ENCODE measurements around the gene PERCC1. TPM values are rescaled to one million over a fixed set of nuclear protein-coding genes. Genes with fewer than 3 reads are reported as not detected.
A peak's percentile ranks its signal among the peaks of the same experiment; 100 is the strongest.

The PERCC1 gene
- total RNA-seq, 1 experiment from 2014 or later: not detected

DNA sequence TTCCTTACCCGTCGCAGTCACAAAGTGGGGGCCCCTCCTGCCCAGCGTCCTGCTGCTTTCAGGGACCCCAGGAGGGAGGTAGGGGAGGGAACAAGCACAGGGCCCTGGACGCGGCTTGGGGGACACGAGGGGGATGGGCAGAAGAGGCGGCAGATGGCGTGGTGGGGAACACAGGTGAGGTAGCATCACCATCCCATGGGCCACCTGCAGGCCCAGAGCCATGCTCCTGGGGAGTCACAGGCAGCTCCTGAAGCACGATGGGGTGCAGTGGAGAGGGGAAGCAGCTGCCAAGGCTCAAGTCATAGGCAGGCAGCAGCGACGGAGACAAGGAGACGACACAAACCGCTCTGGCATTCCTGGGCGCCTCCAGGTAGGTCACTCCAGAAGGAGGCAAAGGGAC lies 27.1 kb upstream of the PERCC1 start:
- no peaks in the 10 kb centered on the region for H3K27me3 Mint-ChIP-seq (ENCODE audit: low read depth)
- H3K4me3 Mint-ChIP-seq: no peak overlapping the region
- ChIA-PET CTCF (no interaction called here), POLR2A (interaction anchor here (0.6 kb wide), 1 partner anchor 8 kb away, joined by 4 read pairs; no protein-coding TSS in a partner anchor)
- TF ChIP-seq OVOL2 (CRISPR knock-in tag; IDR thresholded peaks at IDR 0.05; ENCODE audit: borderline replicate concordance) (no peak), NFYB (CRISPR knock-in tag; conservative IDR thresholded peaks at IDR 0.05; ENCODE audit: low read depth) (no peak), NFATC4 (CRISPR knock-in tag; IDR thresholded peaks at IDR 0.05) (no peak), FOXJ3 (CRISPR knock-in tag; IDR thresholded peaks at IDR 0.05; ENCODE audit: borderline replicate concordance) (no peak), FOXK1 (CRISPR knock-in tag; IDR thresholded peaks at IDR 0.05) (no peak), SMAD3 (CRISPR knock-in tag; IDR thresholded peaks at IDR 0.05; ENCODE audit: borderline replicate concordance) (no peak)
- TF ChIP-seq, protein P1, sequence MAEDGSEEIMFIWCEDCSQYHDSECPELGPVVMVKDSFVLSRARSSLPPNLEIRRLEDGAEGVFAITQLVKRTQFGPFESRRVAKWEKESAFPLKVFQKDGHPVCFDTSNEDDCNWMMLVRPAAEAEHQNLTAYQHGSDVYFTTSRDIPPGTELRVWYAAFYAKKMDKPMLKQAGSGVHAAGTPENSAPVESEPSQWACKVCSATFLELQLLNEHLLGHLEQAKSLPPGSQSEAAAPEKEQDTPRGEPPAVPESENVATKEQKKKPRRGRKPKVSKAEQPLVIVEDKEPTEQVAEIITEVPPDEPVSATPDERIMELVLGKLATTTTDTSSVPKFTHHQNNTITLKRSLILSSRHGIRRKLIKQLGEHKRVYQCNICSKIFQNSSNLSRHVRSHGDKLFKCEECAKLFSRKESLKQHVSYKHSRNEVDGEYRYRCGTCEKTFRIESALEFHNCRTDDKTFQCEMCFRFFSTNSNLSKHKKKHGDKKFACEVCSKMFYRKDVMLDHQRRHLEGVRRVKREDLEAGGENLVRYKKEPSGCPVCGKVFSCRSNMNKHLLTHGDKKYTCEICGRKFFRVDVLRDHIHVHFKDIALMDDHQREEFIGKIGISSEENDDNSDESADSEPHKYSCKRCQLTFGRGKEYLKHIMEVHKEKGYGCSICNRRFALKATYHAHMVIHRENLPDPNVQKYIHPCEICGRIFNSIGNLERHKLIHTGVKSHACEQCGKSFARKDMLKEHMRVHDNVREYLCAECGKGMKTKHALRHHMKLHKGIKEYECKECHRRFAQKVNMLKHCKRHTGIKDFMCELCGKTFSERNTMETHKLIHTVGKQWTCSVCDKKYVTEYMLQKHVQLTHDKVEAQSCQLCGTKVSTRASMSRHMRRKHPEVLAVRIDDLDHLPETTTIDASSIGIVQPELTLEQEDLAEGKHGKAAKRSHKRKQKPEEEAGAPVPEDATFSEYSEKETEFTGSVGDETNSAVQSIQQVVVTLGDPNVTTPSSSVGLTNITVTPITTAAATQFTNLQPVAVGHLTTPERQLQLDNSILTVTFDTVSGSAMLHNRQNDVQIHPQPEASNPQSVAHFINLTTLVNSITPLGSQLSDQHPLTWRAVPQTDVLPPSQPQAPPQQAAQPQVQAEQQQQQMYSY (CRISPR knock-in tag; IDR thresholded peaks at IDR 0.05): no peak
- TF ChIP-seq, protein P2, sequence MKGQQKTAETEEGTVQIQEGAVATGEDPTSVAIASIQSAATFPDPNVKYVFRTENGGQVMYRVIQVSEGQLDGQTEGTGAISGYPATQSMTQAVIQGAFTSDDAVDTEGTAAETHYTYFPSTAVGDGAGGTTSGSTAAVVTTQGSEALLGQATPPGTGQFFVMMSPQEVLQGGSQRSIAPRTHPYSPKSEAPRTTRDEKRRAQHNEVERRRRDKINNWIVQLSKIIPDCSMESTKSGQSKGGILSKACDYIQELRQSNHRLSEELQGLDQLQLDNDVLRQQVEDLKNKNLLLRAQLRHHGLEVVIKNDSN (CRISPR knock-in tag; IDR thresholded peaks at IDR 0.05): no peak
- TF ChIP-seq, protein P3, sequence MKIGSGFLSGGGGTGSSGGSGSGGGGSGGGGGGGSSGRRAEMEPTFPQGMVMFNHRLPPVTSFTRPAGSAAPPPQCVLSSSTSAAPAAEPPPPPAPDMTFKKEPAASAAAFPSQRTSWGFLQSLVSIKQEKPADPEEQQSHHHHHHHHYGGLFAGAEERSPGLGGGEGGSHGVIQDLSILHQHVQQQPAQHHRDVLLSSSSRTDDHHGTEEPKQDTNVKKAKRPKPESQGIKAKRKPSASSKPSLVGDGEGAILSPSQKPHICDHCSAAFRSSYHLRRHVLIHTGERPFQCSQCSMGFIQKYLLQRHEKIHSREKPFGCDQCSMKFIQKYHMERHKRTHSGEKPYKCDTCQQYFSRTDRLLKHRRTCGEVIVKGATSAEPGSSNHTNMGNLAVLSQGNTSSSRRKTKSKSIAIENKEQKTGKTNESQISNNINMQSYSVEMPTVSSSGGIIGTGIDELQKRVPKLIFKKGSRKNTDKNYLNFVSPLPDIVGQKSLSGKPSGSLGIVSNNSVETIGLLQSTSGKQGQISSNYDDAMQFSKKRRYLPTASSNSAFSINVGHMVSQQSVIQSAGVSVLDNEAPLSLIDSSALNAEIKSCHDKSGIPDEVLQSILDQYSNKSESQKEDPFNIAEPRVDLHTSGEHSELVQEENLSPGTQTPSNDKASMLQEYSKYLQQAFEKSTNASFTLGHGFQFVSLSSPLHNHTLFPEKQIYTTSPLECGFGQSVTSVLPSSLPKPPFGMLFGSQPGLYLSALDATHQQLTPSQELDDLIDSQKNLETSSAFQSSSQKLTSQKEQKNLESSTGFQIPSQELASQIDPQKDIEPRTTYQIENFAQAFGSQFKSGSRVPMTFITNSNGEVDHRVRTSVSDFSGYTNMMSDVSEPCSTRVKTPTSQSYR (CRISPR knock-in tag; IDR thresholded peaks at IDR 0.05): no peak
- no peak for ATAC-seq
- DNase-seq (ENCODE audit: low spot score): no peak
- no peaks in the 10 kb centered on the region for H3K4me1 Mint-ChIP-seq
- H3K9me3 Mint-ChIP-seq: no peaks in the 10 kb centered on the region
- H3K27ac Mint-ChIP-seq: no peak overlapping the region
- H3K36me3 Mint-ChIP-seq: peaks cover 6% of the 10 kb centered on the region; the same call in 1 of the 2 replicates

GRCh38 chr16:1407753-1408152 lies 23.1 kb upstream of the PERCC1 start:
- POLR2A ChIA-PET: interaction anchor here (0.8 to 1.4 kb wide), 2 partner anchors 13 to 28 kb away, joined by 3 to 12 read pairs; partner anchors contain the start of gene UQCC4
- TF ChIP-seq ATF1 (CRISPR knock-in tag; IDR thresholded peaks at IDR 0.05): no peak
- no peak for TF ChIP-seq FOXK1 (CRISPR knock-in tag; IDR thresholded peaks at IDR 0.05)
- no peak for TF ChIP-seq ESRRA (CRISPR knock-in tag; IDR thresholded peaks at IDR 0.05; ENCODE audit: borderline replicate concordance)
- no peak for TF ChIP-seq AR (CRISPR knock-in tag; IDR thresholded peaks at IDR 0.05)
- no peak for TF ChIP-seq GTF2I (CRISPR knock-in tag; conservative IDR thresholded peaks at IDR 0.05)
- TF ChIP-seq, protein P4, sequence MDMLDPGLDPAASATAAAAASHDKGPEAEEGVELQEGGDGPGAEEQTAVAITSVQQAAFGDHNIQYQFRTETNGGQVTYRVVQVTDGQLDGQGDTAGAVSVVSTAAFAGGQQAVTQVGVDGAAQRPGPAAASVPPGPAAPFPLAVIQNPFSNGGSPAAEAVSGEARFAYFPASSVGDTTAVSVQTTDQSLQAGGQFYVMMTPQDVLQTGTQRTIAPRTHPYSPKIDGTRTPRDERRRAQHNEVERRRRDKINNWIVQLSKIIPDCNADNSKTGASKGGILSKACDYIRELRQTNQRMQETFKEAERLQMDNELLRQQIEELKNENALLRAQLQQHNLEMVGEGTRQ (CRISPR knock-in tag; IDR thresholded peaks at IDR 0.05): no peak
- TF ChIP-seq TEAD4 (CRISPR knock-in tag; IDR thresholded peaks at IDR 0.05): no peak
- TF ChIP-seq TP53 (CRISPR knock-in tag; IDR thresholded peaks at IDR 0.05): no peak
- no peak for TF ChIP-seq ZNF232 (CRISPR knock-in tag; IDR thresholded peaks at IDR 0.05)
- no peak for TF ChIP-seq NR2C2 (CRISPR knock-in tag; IDR thresholded peaks at IDR 0.05)
- peak overlapping the region; percentile 72 for H3K4me3 Mint-ChIP-seq
- H3K36me3 Mint-ChIP-seq: no peaks in the 10 kb centered on the region; the same call in 1 of the 2 replicates
- H3K27ac Mint-ChIP-seq: peak overlapping the region; percentile 74; the same call in 1 of the 2 replicates
- no peaks in the 10 kb centered on the region for H3K9me3 Mint-ChIP-seq
- H3K27me3 Mint-ChIP-seq (ENCODE audit: low read depth): no peaks in the 10 kb centered on the region
- ATAC-seq (no peak), DNase-seq (ENCODE audit: low spot score) (no peak)
- H3K4me1 Mint-ChIP-seq: no peaks in the 10 kb centered on the region
- CTCF ChIA-PET: interaction anchor here (1.2 to 1.4 kb wide), 4 partner anchors 13 to 298 kb away, joined by 5 to 6 read pairs (median 6); partner anchors contain the start of genes MAPK8IP3 and UQCC4
